ENCODE data around the gene HHATL.

The HHATL gene

GRCh38 chr3:42680806-42681205 is 21.8 kb downstream of the HHATL start:
- Histone ChIP-seq H3K4me1 (ENCODE audit: insufficient read depth, low read length, severe bottlenecking) (no peaks in the 10 kb centered on the region), H2AFZ (ENCODE audit: low read length) (no peak overlapping the region), H3K27ac (ENCODE audit: low read depth, low read length, poor library complexity, severe bottlenecking) (no peak overlapping the region), H3K36me3 (ENCODE audit: insufficient read depth, low read length) (no peaks in the 10 kb centered on the region; the same call in 1 of the 2 replicates), H3K9me2 (ENCODE audit: low read depth, low read length) (no peaks in the 10 kb centered on the region), H3F3A (ENCODE audit: insufficient read depth, low read length) (no peaks in the 10 kb centered on the region), H3K4me2 (ENCODE audit: low read length) (no peak overlapping the region), H3K9me3 (ENCODE audit: low read length) (no peaks in the 10 kb centered on the region), H3K9ac (ENCODE audit: low read length) (no peak overlapping the region), H3K27me3 (ENCODE audit: insufficient read depth, low read length) (no peaks in the 10 kb centered on the region), H3K4me3 (ENCODE audit: low read depth, low read length, poor library complexity, severe bottlenecking) (no peak overlapping the region), H4K20me1 (ENCODE audit: insufficient read depth, low read length) (no peaks in the 10 kb centered on the region), H3K79me2 (ENCODE audit: insufficient read depth, low read length) (no peaks in the 10 kb centered on the region)
- TF ChIP-seq CTCF (IDR thresholded peaks at IDR 0.05; ENCODE audit: low read length) (no peak), EZH2 (IDR thresholded peaks at IDR 0.05; ENCODE audit: borderline replicate concordance, low read length) (no peak)

GRCh38 chr3:42680271-42680670 is 22.3 kb downstream of the HHATL start:
- no peak overlapping the region for H3K4me2 ChIP-seq (ENCODE audit: low read length)
- H3K4me1 ChIP-seq (ENCODE audit: insufficient read depth, low read length, severe bottlenecking) = no peaks in the 10 kb centered on the region
- H3K79me2 ChIP-seq (ENCODE audit: insufficient read depth, low read length) = no peaks in the 10 kb centered on the region
- no peaks in the 10 kb centered on the region for H3K9me2 ChIP-seq (ENCODE audit: low read depth, low read length)
- H3K4me3 ChIP-seq (ENCODE audit: low read depth, low read length, poor library complexity, severe bottlenecking) = no peak overlapping the region
- no peaks in the 10 kb centered on the region for H3F3A ChIP-seq (ENCODE audit: insufficient read depth, low read length)
- no peaks in the 10 kb centered on the region for H4K20me1 ChIP-seq (ENCODE audit: insufficient read depth, low read length)
- no peak overlapping the region for H3K9ac ChIP-seq (ENCODE audit: low read length)
- TF ChIP-seq EZH2 (IDR thresholded peaks at IDR 0.05; ENCODE audit: borderline replicate concordance, low read length) = no peak
- TF ChIP-seq CTCF (IDR thresholded peaks at IDR 0.05; ENCODE audit: low read length) = no peak
- no peak overlapping the region for H2AFZ ChIP-seq (ENCODE audit: low read length)
- H3K27ac ChIP-seq (ENCODE audit: low read depth, low read length, poor library complexity, severe bottlenecking) = no peak overlapping the region
- no peaks in the 10 kb centered on the region for H3K9me3 ChIP-seq (ENCODE audit: low read length)
- no peaks in the 10 kb centered on the region; the same call in 1 of the 2 replicates for H3K36me3 ChIP-seq (ENCODE audit: insufficient read depth, low read length)
- H3K27me3 ChIP-seq (ENCODE audit: insufficient read depth, low read length) = no peaks in the 10 kb centered on the region

- H3K4me1 ChIP-seq (ENCODE audit: insufficient read depth, low read length, severe bottlenecking) = no peaks in the 10 kb centered on the region
- no peaks in the 10 kb centered on the region for H3F3A ChIP-seq (ENCODE audit: insufficient read depth, low read length)
- no peaks in the 10 kb centered on the region for H3K9me3 ChIP-seq (ENCODE audit: low read length)
- no peak overlapping the region for H3K4me3 ChIP-seq (ENCODE audit: low read depth, low read length, poor library complexity, severe bottlenecking)
- TF ChIP-seq CTCF (IDR thresholded peaks at IDR 0.05; ENCODE audit: low read length) = no peak
- TF ChIP-seq EZH2 (IDR thresholded peaks at IDR 0.05; ENCODE audit: borderline replicate concordance, low read length) = no peak
- H2AFZ ChIP-seq (ENCODE audit: low read length) = no peak overlapping the region
- no peaks in the 10 kb centered on the region for H3K79me2 ChIP-seq (ENCODE audit: insufficient read depth, low read length)
- H3K27ac ChIP-seq (ENCODE audit: low read depth, low read length, poor library complexity, severe bottlenecking) = no peak overlapping the region
- no peaks in the 10 kb centered on the region for H3K27me3 ChIP-seq (ENCODE audit: insufficient read depth, low read length)
- H3K9ac ChIP-seq (ENCODE audit: low read length) = no peak overlapping the region
- H4K20me1 ChIP-seq (ENCODE audit: insufficient read depth, low read length) = no peaks in the 10 kb centered on the region
- no peaks in the 10 kb centered on the region for H3K9me2 ChIP-seq (ENCODE audit: low read depth, low read length)
- H3K36me3 ChIP-seq (ENCODE audit: insufficient read depth, low read length) = no peaks in the 10 kb centered on the region; the same call in 1 of the 2 replicates
- H3K4me2 ChIP-seq (ENCODE audit: low read length) = no peak overlapping the region
These were observed 24.2 kb downstream of the HHATL start for GRCh38 chr3:42678447-42678846.
